Panc1 (cell line): ENCODE results near the gene C5orf24. TPM values are rescaled to one million over a fixed set of nuclear protein-coding genes. Genes with fewer than 3 reads are reported as not detected.

Source experiments
- ATAC-seq: fragments of 200-7000 bp; cut with Tn5 transposase; 2 replicates; pipeline ENCODE4 v1.9.1; 2020; ENCODE audit warnings: mild to moderate bottlenecking, moderate library complexity
- BruUV-seq: library from RNA; stranded (reverse); fragments of 400-500 nt; replicated peaks from 2 replicates; lab custom pipeline; 2021; lab: Mats Ljungman, UMichigan
- CTCF ChIA-PET: fragments of 300-600 bp; sonication (Branson Sonifier 250); formaldehyde crosslinking; loops from one replicate; lab custom pipeline; 2022; ENCODE audit warnings: antibody characterized with exemption; lab: Charles Lee
- POLR2A ChIA-PET: fragments of 300-600 bp; sonication (Branson Sonifier 250); formaldehyde crosslinking; loops from one replicate; lab custom pipeline; 2022; ENCODE audit warnings: antibody characterized with exemption; lab: Charles Lee
- DNase-seq: peaks from one replicate; pipeline ENCODE4 v3.0.0-alpha.2; 2010; ENCODE audit warnings: low read depth, low spot score
- H3K27ac ChIP-seq: 2 replicates; pipeline ENCODE4 v1.5.1; 2011; ENCODE audit warnings: mild to moderate bottlenecking, low read length, inconsistent platforms
- H3K27me3 ChIP-seq: fragments of 200-500 bp; sonication (Bioruptor generic); 2 replicates; pipeline ENCODE4 v1.6.0; 2014; ENCODE audit warnings: low read length, inconsistent platforms; ENCODE audit not compliant: control insufficient read depth, insufficient read depth
- H3K36me3 ChIP-seq: fragments of 200-500 bp; sonication (Bioruptor generic); 2 replicates; pipeline ENCODE4 v1.5.1; 2014; ENCODE audit warnings: inconsistent platforms, mild to moderate bottlenecking, low read length, moderate library complexity; ENCODE audit not compliant: control insufficient read depth, insufficient read depth
- H3K4me1 ChIP-seq: 2 replicates; pipeline ENCODE4 v1.5.1; 2011; ENCODE audit warnings: inconsistent platforms, mild to moderate bottlenecking, low read length, moderate library complexity; ENCODE audit not compliant: control insufficient read depth, insufficient read depth
- H3K4me3 ChIP-seq, 2 experiments: 2 replicates each; pipeline ENCODE4 v1.5.1; 2011 to 2012; ENCODE audit warnings: low read depth in 2 of 2, low read length in 2 of 2, mild to moderate bottlenecking in 2 of 2, inconsistent platforms in 1 of 2, moderate library complexity in 1 of 2
- H3K9me3 ChIP-seq: fragments of 200-500 bp; sonication (Bioruptor generic); 2 replicates; pipeline ENCODE4 v1.5.1; 2014; ENCODE audit warnings: low read depth, mild to moderate bottlenecking, inconsistent platforms, low read length, moderate library complexity; ENCODE audit not compliant: control insufficient read depth, insufficient read depth
- CTCF ChIP-seq: fragments of 450-650 bp; IDR thresholded peaks from 2 replicates; pipeline ENCODE4 v1.5.1; 2017; ENCODE audit warnings: mild to moderate bottlenecking
- POLR2AphosphoS5 ChIP-seq: IDR thresholded peaks from 2 replicates; pipeline ENCODE4 v1.6.1; 2012; ENCODE audit warnings: mild to moderate bottlenecking, low read depth, low read length, moderate library complexity
- REST ChIP-seq, 2 experiments: IDR thresholded peaks; 2 replicates each; pipeline ENCODE4 v1.6.1; 2011 to 2012; ENCODE audit warnings: low read depth in 2 of 2, control low read depth in 1 of 2, low read length in 1 of 2, mild to moderate bottlenecking in 1 of 2, moderate library complexity in 1 of 2; ENCODE audit not compliant: insufficient read depth in 1 of 2
- SIN3A ChIP-seq: IDR thresholded peaks from 2 replicates; pipeline ENCODE4 v1.6.1; 2012; ENCODE audit warnings: low read depth, mild to moderate bottlenecking, low read length, moderate library complexity, borderline replicate concordance; ENCODE audit not compliant: insufficient read depth
- TCF7L2 ChIP-seq: IDR thresholded peaks from 2 replicates; pipeline ENCODE4 v1.6.1; 2011; ENCODE audit warnings: mild to moderate bottlenecking, low read depth, low read length, inconsistent platforms
- in situ Hi-C: cut with HindIII; loops from 2 replicates; pipeline ENCODE4 v1.10.0; 2016; ENCODE audit warnings: low sequenced_read_pairs, low pct_unique_long_range_greater_than_20kb
- intact Hi-C: fragments of 100-400 bp; cut with micrococcal nuclease; formaldehyde crosslinking; loops from one replicate; pipeline ENCODE4 v1.10.0; 2022; ENCODE audit not compliant: unreplicated experiment
- total RNA-seq: library from RNA; stranded (reverse); gene quantifications from one replicate; pipeline ENCODE4 v1.2.1, GENCODE V29; 2021; ENCODE audit not compliant: unreplicated experiment

C5orf24 gene
- total RNA-seq, 1 experiment from 2014 or later: 51.7 TPM

GRCh38 chr5:134887593-134888159, 41.9 kb downstream of the C5orf24 start:
- Histone ChIP-seq H3K4me3 (no peak overlapping the region), H3K4me1 (no peaks in the 10 kb centered on the region), H3K27me3 (no peaks in the 10 kb centered on the region), H3K36me3 (no peaks in the 10 kb centered on the region), H3K9me3 (no peaks in the 10 kb centered on the region), H3K27ac (no peak overlapping the region)
- ChIA-PET CTCF (no interaction called here), POLR2A (no interaction called here)
- BruUV-seq: no TSS peak
- intact Hi-C loops (no loop called here), in situ Hi-C loops (no loop called here)
- no peak for DNase-seq
- 0 out of 2 replicates have a peak, but pooled peaks have one; percentile 57 for ATAC-seq
- no peak for TF ChIP-seq CTCF
- no peak for TF ChIP-seq TCF7L2
- TF ChIP-seq POLR2AphosphoS5: no peak
- TF ChIP-seq SIN3A: no peak
- TF ChIP-seq REST (IDR thresholded peaks at IDR 0.05; ENCODE audit: insufficient read depth in 1 of 2, low read depth in 2 of 2, low read length in 1 of 2): no peak

GRCh38 chr5:134889335-134889734, 43.6 kb downstream of the C5orf24 start:
- no peak for DNase-seq
- CTCF ChIA-PET: no interaction called here
- H3K4me1 ChIP-seq: no peaks in the 10 kb centered on the region
- H3K4me3 ChIP-seq: no peak overlapping the region
- in situ Hi-C loops (no loop called here), intact Hi-C loops (no loop called here)
- POLR2A ChIA-PET: no interaction called here
- no TSS peak for BruUV-seq
- TF ChIP-seq SIN3A (no peak), TCF7L2 (no peak)
- H3K9me3 ChIP-seq: no peaks in the 10 kb centered on the region
- no peaks in the 10 kb centered on the region for H3K27me3 ChIP-seq
- no peak overlapping the region for H3K27ac ChIP-seq
- ATAC-seq: no peak
- no peaks in the 10 kb centered on the region for H3K36me3 ChIP-seq

GRCh38 chr5:134891473-134891872, 45.7 kb downstream of the C5orf24 start:
- H3K4me1 ChIP-seq: no peaks in the 10 kb centered on the region
- POLR2A ChIA-PET: interaction anchor here (0.9 kb wide), 1 partner anchor 10 kb away, joined by 3 read pairs; no protein-coding TSS in a partner anchor
- in situ Hi-C loops (no loop called here), intact Hi-C loops (no loop called here)
- H3K27me3 ChIP-seq: no peaks in the 10 kb centered on the region
- CTCF ChIA-PET: no interaction called here
- no peaks in the 10 kb centered on the region for H3K36me3 ChIP-seq
- no peak overlapping the region for H3K27ac ChIP-seq
- ATAC-seq (no peak), DNase-seq (no peak)
- H3K9me3 ChIP-seq: no peaks in the 10 kb centered on the region
- no peak overlapping the region for H3K4me3 ChIP-seq
- no peak for TF ChIP-seq POLR2AphosphoS5
- TF ChIP-seq CTCF: no peak
- no TSS peak for BruUV-seq
